Common myeloid progenitor, CD34-positive (primary cell): ENCODE measurements around the gene PTPRM.

ENCODE experiments used
- CTCF ChIA-PET: fragments of 350-600 bp; sonication (Branson Sonifier 250); formaldehyde crosslinking; loops from one replicate; lab custom pipeline; 2021; ENCODE audit warnings: antibody characterized with exemption; lab: Charles Lee
- POLR2A ChIA-PET: fragments of 350-600 bp; sonication (Branson Sonifier 250); formaldehyde crosslinking; loops from one replicate; lab custom pipeline; 2021; ENCODE audit warnings: antibody characterized with exemption; lab: Charles Lee
- DNase-seq, 3 donors: peaks; one replicate each; pipeline versions ENCODE4 v3.0.0 to v3.0.0-alpha.2; 2013
- H3K27ac ChIP-seq, 2 experiments: 1 replicate in 1 of 2; 2 replicates in 1 of 2; pipeline ENCODE4 v1.7.0; 2013; ENCODE audit warnings: inconsistent platforms in 2 of 2, low read length in 2 of 2, mild to moderate bottlenecking in 2 of 2, low read depth in 1 of 2, moderate library complexity in 1 of 2; ENCODE audit not compliant: severe bottlenecking in 2 of 2, insufficient read depth in 1 of 2, poor library complexity in 1 of 2
- H3K27me3 ChIP-seq, 5 experiments: replicated peaks in 2 of 5; 1 replicate in 3 of 5; 2 replicates in 2 of 5; pipeline versions ENCODE4 v1.6.1 to v1.7.0; 2013; ENCODE audit warnings: low read length in 4 of 5, mild to moderate bottlenecking in 2 of 5, moderate library complexity in 2 of 5, inconsistent platforms in 1 of 5; ENCODE audit not compliant: insufficient read depth in 5 of 5, control insufficient read depth in 4 of 5
- H3K36me3 ChIP-seq, 4 experiments: 1 replicate in 2 of 4; 2 replicates in 2 of 4; pipeline versions ENCODE4 v1.6.1 to v1.7.0; 2013; ENCODE audit warnings: low read length in 3 of 4, control low read depth in 1 of 4, mild to moderate bottlenecking in 1 of 4; ENCODE audit not compliant: control insufficient read depth in 4 of 4, insufficient read depth in 4 of 4
- H3K4me1 ChIP-seq, 4 experiments: 1 replicate in 3 of 4; 2 replicates in 1 of 4; pipeline versions ENCODE4 v1.6.1 to v1.7.1; 2013; ENCODE audit warnings: low read length in 3 of 4, mild to moderate bottlenecking in 3 of 4, control low read depth in 1 of 4, inconsistent platforms in 1 of 4, moderate library complexity in 1 of 4; ENCODE audit not compliant: control insufficient read depth in 4 of 4, insufficient read depth in 4 of 4; ENCODE audit errors: control extremely low read depth in 1 of 4
- H3K4me3 ChIP-seq, 7 experiments: 1 replicate in 4 of 7; 2 replicates in 3 of 7; pipeline versions ENCODE4 v1.5.1 to v1.7.0; 2013; ENCODE audit warnings: mild to moderate bottlenecking in 7 of 7, low read length in 6 of 7, moderate library complexity in 6 of 7, inconsistent platforms in 2 of 7, low read depth in 2 of 7, control low read depth in 1 of 7; ENCODE audit not compliant: insufficient read depth in 4 of 7, control insufficient read depth in 1 of 7; ENCODE audit errors: extremely low read depth in 1 of 7
- H3K9me3 ChIP-seq, 5 experiments: 1 replicate in 4 of 5; 2 replicates in 1 of 5; pipeline versions ENCODE4 v1.6.1 to v1.7.1; 2013; ENCODE audit warnings: low read length in 4 of 5, mild to moderate bottlenecking in 2 of 5, inconsistent platforms in 1 of 5, low read depth in 1 of 5, moderate library complexity in 1 of 5; ENCODE audit not compliant: control insufficient read depth in 4 of 5, insufficient read depth in 2 of 5; ENCODE audit errors: control extremely low read depth in 1 of 5
- WGBS: methylation state at CpG from one replicate; pipeline ENCODE4 v1.1.5; 2013; ENCODE audit not compliant: insufficient coverage; 5-methylcytosine and 5-hydroxymethylcytosine counted together

The PTPRM gene

DNA sequence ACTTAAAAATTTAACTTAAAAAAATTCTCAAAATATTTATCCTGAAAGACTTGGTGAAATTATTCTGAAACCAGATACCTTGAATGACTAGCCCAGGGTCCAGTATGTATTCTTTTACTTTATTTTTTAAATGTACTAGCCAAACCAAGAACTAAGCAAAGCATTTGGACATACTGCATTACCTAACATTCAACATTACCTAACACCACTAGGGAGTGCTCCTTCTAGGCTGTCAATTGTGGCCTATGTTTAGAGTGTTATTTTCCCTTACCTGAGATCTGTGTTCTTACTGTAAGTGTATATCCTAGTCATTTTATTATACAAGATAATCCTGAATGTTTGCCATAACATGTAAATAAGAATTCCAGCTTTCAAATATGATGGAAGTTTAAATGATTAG lies 496.6 kb downstream of the PTPRM start:
- Histone ChIP-seq H3K27ac (no peak overlapping the region), H3K4me3 (no peak overlapping the region), H3K36me3 (no peaks in the 10 kb centered on the region), H3K4me1 (no peaks in the 10 kb centered on the region), H3K27me3 (no peaks in the 10 kb centered on the region), H3K9me3 (no peaks in the 10 kb centered on the region)
- no peak for DNase-seq
- POLR2A ChIA-PET: no interaction called here
- CTCF ChIA-PET: no interaction called here

DNA sequence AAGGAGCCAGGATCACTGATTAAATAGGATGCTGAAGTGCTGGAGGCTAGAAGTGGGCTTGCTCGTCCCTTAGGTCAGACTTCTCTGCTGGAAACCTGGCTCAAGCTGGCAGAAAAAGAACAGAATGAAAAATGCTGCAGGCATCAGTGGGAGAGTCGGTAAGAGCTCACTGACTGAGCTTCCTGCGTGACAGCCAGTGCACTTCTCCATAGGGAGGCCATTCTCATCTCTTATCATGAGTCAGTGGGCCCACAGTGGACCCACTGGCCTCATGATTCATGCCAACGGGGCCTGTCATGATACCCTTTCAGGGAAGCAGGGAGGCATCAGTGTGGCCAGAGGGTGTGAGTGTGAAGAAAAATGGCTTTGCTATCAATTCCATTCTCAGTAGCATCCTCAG lies 498.2 kb downstream of the PTPRM start:
- H3K36me3 ChIP-seq: peaks cover 0 to 4% (median 0%) of the 10 kb centered on the region in 4 experiments
- CTCF ChIA-PET: no interaction called here

DNA sequence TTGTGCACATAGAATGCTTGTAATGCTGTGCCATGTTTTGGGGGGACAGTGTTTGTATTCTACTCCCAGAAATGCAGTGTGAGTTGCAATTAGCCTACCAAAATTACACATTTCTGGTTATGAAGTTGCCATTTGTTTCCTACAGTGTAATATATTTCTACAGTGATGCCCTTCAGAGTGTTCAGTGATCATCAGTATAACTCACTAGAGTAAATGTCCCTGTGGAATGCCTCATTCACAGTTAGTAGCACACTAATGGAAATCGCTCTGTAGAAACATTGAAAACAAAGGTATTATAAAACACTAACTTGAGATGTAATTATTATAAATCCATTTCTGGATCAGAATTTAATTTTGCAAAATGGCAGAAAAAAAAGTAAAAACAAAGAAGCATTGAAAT lies 498.7 kb downstream of the PTPRM start:
- H3K27me3 ChIP-seq: no peaks in the 10 kb centered on the region
- H3K36me3 ChIP-seq: peaks cover 0 to 4% (median 0%) of the 10 kb centered on the region in 4 experiments
- no peaks in the 10 kb centered on the region for H3K9me3 ChIP-seq
- no CpG with 5 or more reads among the region's 1 CpG for WGBS
- DNase-seq: no peak
- no peak overlapping the region for H3K4me3 ChIP-seq
- ChIA-PET POLR2A (no interaction called here), CTCF (no interaction called here)
- H3K27ac ChIP-seq: no peak overlapping the region
- no peaks in the 10 kb centered on the region for H3K4me1 ChIP-seq

More for the DNA sequence above, 498.2 kb downstream of the PTPRM start:
- no peak overlapping the region for H3K4me3 ChIP-seq
- H3K27me3 ChIP-seq: no peaks in the 10 kb centered on the region
- H3K9me3 ChIP-seq: no peaks in the 10 kb centered on the region
- no peaks in the 10 kb centered on the region for H3K4me1 ChIP-seq
- WGBS: 71% methylated on average over 1 of the region's 4 CpGs
- DNase-seq: no peak
- no peak overlapping the region for H3K27ac ChIP-seq
- POLR2A ChIA-PET: no interaction called here

DNA sequence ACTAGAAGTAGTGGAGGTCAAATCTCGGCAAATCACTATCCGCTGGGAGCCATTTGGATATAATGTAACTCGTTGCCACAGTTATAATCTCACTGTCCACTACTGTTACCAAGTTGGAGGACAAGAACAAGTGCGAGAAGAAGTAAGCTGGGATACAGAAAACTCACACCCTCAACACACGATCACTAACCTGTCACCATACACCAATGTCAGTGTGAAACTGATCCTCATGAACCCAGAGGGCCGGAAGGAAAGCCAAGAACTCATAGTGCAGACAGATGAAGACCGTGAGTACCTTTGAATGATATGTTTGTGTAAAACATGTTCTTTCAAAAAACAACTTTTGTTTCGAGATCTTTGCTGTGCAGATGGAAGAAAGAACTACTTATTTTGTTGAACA lies 502.6 kb downstream of the PTPRM start:
- Histone ChIP-seq H3K4me1 (no peaks in the 10 kb centered on the region), H3K36me3 (peaks cover 0 to 4% (median 0%) of the 10 kb centered on the region in 4 experiments), H3K27ac (no peak overlapping the region), H3K9me3 (no peaks in the 10 kb centered on the region), H3K27me3 (no peaks in the 10 kb centered on the region), H3K4me3 (no peak overlapping the region)
- no peak for DNase-seq
- WGBS: 98% methylated on average over 5 of the region's 8 CpGs
- ChIA-PET CTCF (no interaction called here), POLR2A (no interaction called here)

DNA sequence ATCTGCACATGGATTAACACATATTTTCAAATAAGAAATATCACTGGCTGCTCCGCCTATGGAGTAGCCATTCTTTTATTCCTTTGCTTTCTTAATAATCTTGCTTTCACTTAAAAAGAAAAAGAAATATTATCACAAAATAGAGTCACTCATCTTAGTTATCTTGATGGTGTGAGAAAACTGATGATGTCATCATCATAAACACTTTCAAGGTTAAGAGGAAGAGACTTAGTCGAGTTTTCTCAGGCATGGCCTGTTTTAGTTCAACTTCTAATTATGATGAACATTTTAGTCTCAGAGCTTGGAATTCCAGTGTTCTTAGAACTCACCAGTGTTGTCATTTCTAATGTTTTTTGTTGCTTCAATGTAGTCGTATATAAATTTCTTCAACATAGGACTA lies 506.1 kb downstream of the PTPRM start:
- Histone ChIP-seq H3K27me3 (no peaks in the 10 kb centered on the region), H3K36me3 (peaks cover 0 to 4% (median 0%) of the 10 kb centered on the region in 4 experiments), H3K9me3 (no peaks in the 10 kb centered on the region), H3K27ac (no peak overlapping the region), H3K4me3 (no peak overlapping the region), H3K4me1 (no peaks in the 10 kb centered on the region)
- ChIA-PET POLR2A (no interaction called here), CTCF (no interaction called here)
- WGBS: 91% methylated on average over 1 of the region's 3 CpGs
- no peak for DNase-seq

DNA sequence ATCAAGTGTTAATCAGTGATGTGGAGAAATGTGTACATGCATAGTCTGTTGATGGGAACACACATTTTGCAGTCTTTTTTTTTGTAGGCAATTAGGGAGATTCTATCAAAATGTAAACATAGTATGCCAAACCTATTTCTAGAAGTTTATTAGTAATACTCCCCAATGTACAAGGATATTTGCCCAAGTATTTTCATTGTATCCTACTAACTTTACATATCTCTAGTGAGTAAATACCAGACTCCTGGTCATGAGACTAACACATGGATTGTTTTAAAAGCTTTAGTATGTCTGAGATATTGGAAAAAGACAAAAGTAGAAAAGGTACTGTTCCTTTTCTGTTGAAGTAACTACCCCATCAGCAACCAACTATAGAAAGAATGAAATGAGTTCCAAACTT lies 513.0 kb downstream of the PTPRM start:
- CTCF ChIA-PET: no interaction called here
- Histone ChIP-seq H3K4me1 (no peaks in the 10 kb centered on the region), H3K27me3 (no peaks in the 10 kb centered on the region), H3K9me3 (no peaks in the 10 kb centered on the region), H3K36me3 (no peaks in the 10 kb centered on the region), H3K4me3 (no peak overlapping the region), H3K27ac (no peak overlapping the region)
- no peak for DNase-seq
- POLR2A ChIA-PET: no interaction called here

DNA sequence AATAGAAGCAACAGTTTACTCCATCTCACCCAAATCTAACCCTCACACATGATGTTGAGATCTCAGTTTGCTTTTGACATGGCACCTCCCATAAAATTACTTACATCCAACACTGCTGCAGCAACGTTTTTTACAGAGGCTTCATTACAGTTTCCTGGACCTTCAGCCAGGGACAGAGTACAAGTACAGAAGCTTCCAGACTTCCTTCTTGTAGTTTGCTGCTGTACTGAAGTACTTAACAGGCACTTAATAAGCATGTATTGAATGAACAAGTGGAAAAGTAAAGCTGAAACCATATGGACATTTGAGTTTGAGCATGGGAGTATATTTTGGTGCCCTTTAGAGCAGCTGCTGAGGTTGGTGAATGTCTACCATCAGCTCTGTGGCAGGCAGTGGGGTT lies 514.2 kb downstream of the PTPRM start:
- no peaks in the 10 kb centered on the region for H3K9me3 ChIP-seq
- 22% methylated on average over 1 of the region's 1 CpG for WGBS
- H3K27ac ChIP-seq: no peak overlapping the region
- DNase-seq: no peak
- CTCF ChIA-PET: no interaction called here
- peaks cover 0 to 4% (median 0%) of the 10 kb centered on the region in 4 experiments for H3K36me3 ChIP-seq
- H3K4me3 ChIP-seq: no peak overlapping the region
- POLR2A ChIA-PET: no interaction called here
- no peaks in the 10 kb centered on the region for H3K27me3 ChIP-seq
- no peaks in the 10 kb centered on the region for H3K4me1 ChIP-seq
